Panc1 (cell line): ENCODE measurements around the gene NCAM1.

Experiments
- CTCF ChIP-seq: fragments of 450-650 bp; IDR thresholded peaks from 2 replicates; pipeline ENCODE4 v1.5.1; 2017; ENCODE audit warnings: mild to moderate bottlenecking
- POLR2AphosphoS5 ChIP-seq: IDR thresholded peaks from 2 replicates; pipeline ENCODE4 v1.6.1; 2012; ENCODE audit warnings: mild to moderate bottlenecking, low read depth, low read length, moderate library complexity
- REST ChIP-seq, 2 experiments: IDR thresholded peaks; 2 replicates each; pipeline ENCODE4 v1.6.1; 2011 to 2012; ENCODE audit warnings: low read depth in 2 of 2, control low read depth in 1 of 2, low read length in 1 of 2, mild to moderate bottlenecking in 1 of 2, moderate library complexity in 1 of 2; ENCODE audit not compliant: insufficient read depth in 1 of 2
- SIN3A ChIP-seq: IDR thresholded peaks from 2 replicates; pipeline ENCODE4 v1.6.1; 2012; ENCODE audit warnings: low read depth, mild to moderate bottlenecking, low read length, moderate library complexity, borderline replicate concordance; ENCODE audit not compliant: insufficient read depth
- TCF7L2 ChIP-seq: IDR thresholded peaks from 2 replicates; pipeline ENCODE4 v1.6.1; 2011; ENCODE audit warnings: mild to moderate bottlenecking, low read depth, low read length, inconsistent platforms

- TF ChIP-seq CTCF (no peak), POLR2AphosphoS5 (no peak), TCF7L2 (no peak), REST (IDR thresholded peaks at IDR 0.05; ENCODE audit: insufficient read depth in 1 of 2, low read depth in 2 of 2, low read length in 1 of 2) (no peak), SIN3A (no peak)
Measured at GRCh38 chr11:113075586-113076095, 114.4 kb downstream of the NCAM1 start.
